GM23338 (cell line): ENCODE data around the gene HS3ST6. TPM values are rescaled to one million over a fixed set of nuclear protein-coding genes. Genes with fewer than 3 reads are reported as not detected.

Source experiments
- ATAC-seq: fragments of 200-7000 bp; cut with Tn5 transposase; 3 replicates; pipeline ENCODE4 v1.9.1; 2020
- DNase-seq: peaks from one replicate; pipeline ENCODE4 v3.0.0-alpha.2; 2015; ENCODE audit warnings: low spot score
- H2AFZ ChIP-seq: fragments of 200-600 bp; sonication (generic); 2 replicates; pipeline ENCODE4 v1.8.0; 2016; ENCODE audit warnings: antibody characterized with exemption, mild to moderate bottlenecking, moderate library complexity
- H3F3A ChIP-seq: fragments of 200-600 bp; sonication (generic); replicated peaks from 2 replicates; pipeline ENCODE4 v1.8.0; 2017; ENCODE audit warnings: antibody characterized with exemption, mixed run types, low read depth
- H3K27ac ChIP-seq: fragments of 200-600 bp; sonication (generic); 2 replicates; pipeline ENCODE4 v1.6.1; 2016; ENCODE audit warnings: low read depth
- H3K27me3 ChIP-seq: fragments of 200-600 bp; sonication (generic); 2 replicates; pipeline ENCODE4 v1.8.0; 2016; ENCODE audit warnings: mild to moderate bottlenecking, mixed run types, moderate library complexity; ENCODE audit not compliant: insufficient read depth
- H3K36me3 ChIP-seq: fragments of 200-600 bp; sonication (generic); 2 replicates; pipeline ENCODE4 v1.8.0; 2016; ENCODE audit warnings: mild to moderate bottlenecking; ENCODE audit not compliant: insufficient read depth
- H3K4me1 ChIP-seq: fragments of 200-600 bp; sonication (generic); 2 replicates; pipeline ENCODE4 v1.8.0; 2016; ENCODE audit warnings: mild to moderate bottlenecking, moderate library complexity; ENCODE audit not compliant: insufficient read depth
- H3K4me2 ChIP-seq: fragments of 200-600 bp; sonication (generic); 2 replicates; pipeline ENCODE4 v1.7.1; 2017; ENCODE audit warnings: mixed run types
- H3K4me3 ChIP-seq: fragments of 200-600 bp; sonication (generic); 2 replicates; pipeline ENCODE4 v1.6.1; 2016; ENCODE audit warnings: mixed run types
- H3K79me2 ChIP-seq: fragments of 200-600 bp; sonication (generic); replicated peaks from 2 replicates; pipeline ENCODE4 v1.8.0; 2017; ENCODE audit warnings: mild to moderate bottlenecking; ENCODE audit not compliant: insufficient read depth
- H3K9me2 ChIP-seq: fragments of 200-600 bp; sonication (generic); 2 replicates; pipeline ENCODE4 v1.8.0; 2017; ENCODE audit not compliant: insufficient read depth
- H4K20me1 ChIP-seq: fragments of 200-600 bp; sonication (generic); replicated peaks from 2 replicates; pipeline ENCODE4 v1.8.0; 2017; ENCODE audit warnings: mild to moderate bottlenecking; ENCODE audit not compliant: insufficient read depth
- H3K27ac Mint-ChIP-seq: 2 replicates; pipeline ENCODE4 v1.8.0; 2020; ENCODE audit warnings: inconsistent platforms, mild to moderate bottlenecking, moderate library complexity, mixed read lengths
- H3K27me3 Mint-ChIP-seq: 3 replicates; pipeline ENCODE4 v1.8.0; 2022; ENCODE audit warnings: low read depth, mild to moderate bottlenecking, moderate library complexity, mixed read lengths, inconsistent platforms; ENCODE audit not compliant: insufficient read depth, poor library complexity
- H3K36me3 Mint-ChIP-seq: 3 replicates; pipeline ENCODE4 v1.8.0; 2021; ENCODE audit warnings: low read depth, mild to moderate bottlenecking, inconsistent platforms, moderate library complexity, mixed read lengths
- H3K4me1 Mint-ChIP-seq: 3 replicates; pipeline ENCODE4 v1.8.0; 2020; ENCODE audit warnings: mild to moderate bottlenecking, inconsistent platforms, mixed read lengths
- H3K4me3 Mint-ChIP-seq: 3 replicates; pipeline ENCODE4 v1.8.0; 2021; ENCODE audit warnings: moderate library complexity, mild to moderate bottlenecking, inconsistent platforms, mixed read lengths
- H3K9me3 Mint-ChIP-seq: 3 replicates; pipeline ENCODE4 v1.8.0; 2020; ENCODE audit warnings: moderate library complexity, mild to moderate bottlenecking, inconsistent platforms, mixed read lengths
- CTCF ChIP-seq, 2 experiments: fragments of 200-600 bp in 1 of 2; sonication (generic) in 1 of 2; conservative IDR thresholded peaks; 2 replicates each; pipeline versions ENCODE4 v1.5.1 to v1.6.1; 2016 to 2017; ENCODE audit warnings: antibody characterized with exemption in 2 of 2, low read depth in 2 of 2, mild to moderate bottlenecking in 2 of 2, moderate library complexity in 1 of 2
- ETS1 ChIP-seq: IDR thresholded peaks from 2 replicates; pipeline ENCODE4 v1.6.1; 2016; ENCODE audit warnings: antibody characterized with exemption
- JUNB ChIP-seq: IDR thresholded peaks from one replicate; pipeline ENCODE4 v1.6.1; 2016; ENCODE audit warnings: antibody characterized with exemption; ENCODE audit not compliant: unreplicated experiment
- NANOG ChIP-seq: IDR thresholded peaks from 2 replicates; pipeline ENCODE4 v1.6.1; 2016; ENCODE audit warnings: antibody characterized with exemption, borderline replicate concordance
- POLR2AphosphoS5 ChIP-seq: IDR thresholded peaks from 2 replicates; pipeline ENCODE4 v1.6.1; 2016; ENCODE audit warnings: antibody characterized with exemption, low read depth
- REST ChIP-seq: IDR thresholded peaks from one replicate; pipeline ENCODE4 v1.6.1; 2018; ENCODE audit warnings: antibody characterized with exemption; ENCODE audit not compliant: unreplicated experiment
- ZNF114 ChIP-seq: fragments of 250-450 bp; sonication (Bioruptor Pico); IDR thresholded peaks from 2 replicates; pipeline ENCODE4 v1.5.0; 2020; ENCODE audit warnings: mild to moderate bottlenecking, moderate library complexity
- ZNF331 ChIP-seq: fragments of 250-450 bp; sonication (Bioruptor Pico); IDR thresholded peaks from 2 replicates; pipeline ENCODE4 v1.5.0; 2020; ENCODE audit warnings: low read depth, mild to moderate bottlenecking, moderate library complexity
- polyA plus RNA-seq: library from polyadenylated mRNA; unstranded; fragments of >200 nt; fragmentation: Nextera tagmentation; extraction: Ambion mirVana; gene quantifications from 2 replicates; pipeline ENCODE4 v1.2.1, GENCODE V29; 2016
- total RNA-seq: library from RNA; depleted of rRNA; stranded (reverse); fragments of >200 nt; shearing (Covaris generic); gene quantifications from 2 replicates; pipeline ENCODE4 v1.2.3, GENCODE V29; 2014

Gene HS3ST6
- total and polyA plus RNA-seq, 2 experiments from 2014 or later = 0.21 TPM; not detected in 1

- DNase-seq (peak; percentile 83), ATAC-seq (peak; percentile 75)
- Mint-ChIP-seq H3K4me1 (peaks cover 15% of the 10 kb centered on the region), H3K9me3 (no peaks in the 10 kb centered on the region), H3K4me3 (no peak overlapping the region), H3K36me3 (no peaks in the 10 kb centered on the region; the same call in 2 of the 3 replicates), H3K27ac (no peak overlapping the region), H3K27me3 (peaks cover 67% of the 10 kb centered on the region)
- peak; percentile 59 to 61 for TF ChIP-seq CTCF (conservative IDR thresholded peaks at IDR 0.05; ENCODE audit: low read depth in 2 of 2)
- no peak for TF ChIP-seq NANOG
- H3K36me3 ChIP-seq = no peaks in the 10 kb centered on the region
- H3K79me2 ChIP-seq = no peaks in the 10 kb centered on the region
- H2AFZ ChIP-seq = peak overlapping the region; percentile 90
- H3K4me2 ChIP-seq = peak overlapping the region; percentile 76
- 0 out of 2 replicates have a peak, but pooled peaks cover 6% of the 10 kb centered on the region for H3F3A ChIP-seq
- H3K27ac ChIP-seq = no peak overlapping the region
- H3K4me1 ChIP-seq = peaks cover 16% of the 10 kb centered on the region
- no peaks in the 10 kb centered on the region for H4K20me1 ChIP-seq
- peaks cover 56% of the 10 kb centered on the region for H3K27me3 ChIP-seq
- no peaks in the 10 kb centered on the region for H3K9me2 ChIP-seq
- H3K4me3 ChIP-seq = peak overlapping the region; percentile 55
Measured at GRCh38 chr16:1923299-1924034, 5.3 kb upstream of the HS3ST6 start.

- Histone ChIP-seq H3K79me2 (no peaks in the 10 kb centered on the region), H3K36me3 (no peaks in the 10 kb centered on the region), H2AFZ (no peak overlapping the region), H3K9me2 (no peaks in the 10 kb centered on the region), H3K4me1 (peaks cover 20% of the 10 kb centered on the region), H4K20me1 (no peaks in the 10 kb centered on the region), H3K27ac (no peak overlapping the region), H3K4me2 (no peak overlapping the region), H3F3A (0 out of 2 replicates have a peak, but pooled peaks cover 6% of the 10 kb centered on the region), H3K4me3 (no peak overlapping the region), H3K27me3 (peaks cover 63% of the 10 kb centered on the region)
- Mint-ChIP-seq H3K4me3 (no peak overlapping the region; the same call in 2 of the 3 replicates), H3K27ac (no peak overlapping the region), H3K36me3 (no peaks in the 10 kb centered on the region; the same call in 2 of the 3 replicates), H3K4me1 (peaks cover 15% of the 10 kb centered on the region), H3K27me3 (peaks cover 69% of the 10 kb centered on the region), H3K9me3 (no peaks in the 10 kb centered on the region)
- TF ChIP-seq ZNF331 (CRISPR knock-in tag) (no peak), REST (no peak), JUNB (no peak), ETS1 (no peak), POLR2AphosphoS5 (no peak), CTCF (conservative IDR thresholded peaks at IDR 0.05; ENCODE audit: low read depth in 2 of 2) (no peak), ZNF114 (CRISPR knock-in tag) (no peak)
- no peak for DNase-seq
- no peak for ATAC-seq
Measured at GRCh38 chr16:1922357-1922756, 4.1 kb upstream of the HS3ST6 start.
